HG02840 (cell line): ENCODE data around the gene LENEP.

ENCODE experiments used
- ATAC-seq: cut with Tn5 transposase; IDR thresholded peaks from one replicate; pipeline ENCODE4 v1.9.1; 2021; ENCODE audit warnings: mild to moderate bottlenecking, moderate library complexity, moderate number of reproducible peaks; ENCODE audit not compliant: unreplicated experiment, low FRiP score

The LENEP gene

DNA sequence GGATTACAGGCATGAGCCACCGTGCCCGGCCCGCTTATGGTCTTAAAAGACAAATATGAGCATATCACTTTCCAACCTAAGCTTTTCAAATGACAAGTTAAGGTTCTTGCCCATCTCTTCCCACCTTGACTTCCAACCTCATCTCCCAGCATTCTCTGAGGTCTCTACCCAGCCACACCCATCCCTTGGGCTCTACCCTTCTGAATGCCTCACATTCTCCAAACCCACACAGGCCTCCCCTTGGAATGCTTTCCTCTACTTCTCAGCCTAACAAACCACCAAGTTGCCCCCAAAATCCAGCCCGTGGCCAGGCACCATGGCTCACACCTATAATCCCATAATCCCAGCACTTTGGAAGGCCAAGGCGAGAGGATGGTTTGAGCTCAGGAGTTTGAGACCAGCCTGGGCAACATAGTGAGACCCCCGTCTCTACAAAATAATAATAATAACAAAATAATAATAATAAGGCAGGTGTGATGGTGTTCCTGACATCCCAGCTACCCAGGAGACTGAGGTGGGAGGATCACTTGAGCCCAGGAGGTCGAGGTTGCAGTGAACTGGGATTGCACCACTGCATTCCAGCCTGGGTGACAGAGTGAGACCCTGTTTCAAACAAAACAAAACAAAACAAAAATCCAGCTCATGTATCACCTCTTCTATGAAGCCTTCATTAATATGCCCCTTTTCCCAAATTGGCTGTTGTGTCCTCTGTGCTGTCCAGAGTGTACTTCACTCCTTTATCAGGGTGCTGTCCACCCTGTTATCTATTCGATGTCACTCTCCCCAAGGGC lies 28.9 kb downstream of the LENEP start:
- no peak for ATAC-seq

DNA sequence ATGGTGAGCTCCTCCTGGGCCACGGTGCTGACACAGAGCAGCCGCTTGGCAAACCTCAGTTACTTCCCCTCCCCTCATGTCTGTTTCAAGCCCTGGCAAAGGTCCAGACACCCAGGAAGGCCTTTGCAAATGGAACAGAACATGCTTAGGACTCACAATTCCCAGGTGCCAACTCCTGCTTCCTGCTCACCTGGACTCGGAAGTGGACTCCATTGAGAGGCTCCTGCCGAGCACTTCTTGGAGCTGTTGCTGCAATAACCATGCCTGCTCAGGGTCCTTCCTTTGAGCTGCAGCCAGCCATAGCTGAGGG lies 29.5 kb downstream of the LENEP start:
- no peak for ATAC-seq

DNA sequence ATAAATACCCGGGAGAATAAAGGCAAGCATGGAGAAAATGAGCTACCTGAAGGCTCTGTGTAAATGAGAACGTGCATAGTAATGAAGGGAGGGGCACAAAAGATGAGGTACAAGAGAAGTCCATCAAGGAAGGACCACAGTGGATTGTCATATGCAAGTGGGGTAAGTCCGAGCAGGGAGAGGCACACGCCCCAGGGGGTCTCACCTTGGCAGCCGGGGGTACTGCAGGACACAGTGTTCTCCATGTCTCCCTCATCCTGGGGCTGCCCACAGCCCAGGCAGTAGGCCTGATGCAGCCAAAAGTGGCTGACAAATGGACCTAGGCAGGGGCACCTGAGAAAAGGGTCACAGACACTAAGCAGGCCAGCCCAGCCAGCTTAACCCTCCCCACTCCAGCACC lies 30.2 kb downstream of the LENEP start:
- no peak for ATAC-seq

DNA sequence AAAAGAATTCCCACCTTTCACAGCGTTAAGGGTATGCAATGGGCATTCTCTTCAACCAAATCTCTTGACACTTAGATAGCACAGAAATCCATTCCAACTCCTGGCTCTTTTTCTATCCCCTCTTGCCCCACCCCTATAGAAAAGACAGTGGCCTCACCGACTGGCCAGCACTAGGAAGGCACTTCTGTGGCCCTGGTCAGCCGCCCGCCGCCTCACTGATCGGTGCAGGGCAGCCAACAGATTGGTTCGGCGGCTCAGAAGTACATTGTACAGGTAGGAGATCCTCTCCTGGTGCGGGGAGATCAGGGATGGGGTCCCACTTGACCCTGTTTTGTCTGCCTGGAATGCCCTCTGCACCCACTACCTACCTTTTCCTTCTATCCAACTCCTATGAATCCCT lies 30.9 kb downstream of the LENEP start:
- ATAC-seq, result no peak

DNA sequence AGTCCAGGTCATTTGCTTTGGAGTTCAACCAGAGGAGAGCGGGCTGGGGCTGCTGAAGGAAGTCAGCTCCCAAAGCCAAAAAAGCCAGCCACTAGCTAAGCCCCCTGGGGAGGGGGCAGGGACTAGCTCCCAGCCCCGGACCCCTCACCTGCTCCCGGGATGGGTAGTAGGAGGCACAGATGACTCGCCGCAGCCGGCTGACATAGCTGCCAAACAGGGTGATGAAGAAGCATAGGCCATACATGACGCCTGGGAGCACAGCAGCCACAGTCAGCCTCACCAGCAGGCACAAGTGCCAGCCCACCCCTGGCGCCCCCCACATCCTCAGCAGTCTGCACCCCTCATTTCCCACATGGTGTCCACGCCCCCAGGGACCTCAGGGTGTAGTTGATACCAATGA lies 32.8 kb downstream of the LENEP start:
- ATAC-seq, result no peak

DNA sequence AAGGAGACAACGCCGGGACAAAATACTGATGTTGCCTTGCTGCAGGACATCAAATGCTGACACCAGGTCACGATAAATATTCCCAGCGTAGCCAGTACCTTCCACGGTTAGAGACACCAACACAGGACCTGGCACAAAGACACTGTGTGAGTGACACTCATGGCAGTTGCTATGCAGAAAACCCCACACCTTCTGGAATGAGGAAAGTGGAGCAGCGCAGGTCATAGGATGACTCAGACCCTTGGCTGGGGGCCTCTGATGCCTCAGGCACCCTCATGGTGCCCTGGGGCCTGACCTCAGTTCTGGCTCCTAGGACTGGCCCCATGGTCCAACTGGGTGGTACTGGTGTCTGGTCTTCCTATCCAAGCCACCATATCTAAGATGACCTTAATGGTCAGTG lies 33.2 kb downstream of the LENEP start:
- no peak for ATAC-seq

DNA sequence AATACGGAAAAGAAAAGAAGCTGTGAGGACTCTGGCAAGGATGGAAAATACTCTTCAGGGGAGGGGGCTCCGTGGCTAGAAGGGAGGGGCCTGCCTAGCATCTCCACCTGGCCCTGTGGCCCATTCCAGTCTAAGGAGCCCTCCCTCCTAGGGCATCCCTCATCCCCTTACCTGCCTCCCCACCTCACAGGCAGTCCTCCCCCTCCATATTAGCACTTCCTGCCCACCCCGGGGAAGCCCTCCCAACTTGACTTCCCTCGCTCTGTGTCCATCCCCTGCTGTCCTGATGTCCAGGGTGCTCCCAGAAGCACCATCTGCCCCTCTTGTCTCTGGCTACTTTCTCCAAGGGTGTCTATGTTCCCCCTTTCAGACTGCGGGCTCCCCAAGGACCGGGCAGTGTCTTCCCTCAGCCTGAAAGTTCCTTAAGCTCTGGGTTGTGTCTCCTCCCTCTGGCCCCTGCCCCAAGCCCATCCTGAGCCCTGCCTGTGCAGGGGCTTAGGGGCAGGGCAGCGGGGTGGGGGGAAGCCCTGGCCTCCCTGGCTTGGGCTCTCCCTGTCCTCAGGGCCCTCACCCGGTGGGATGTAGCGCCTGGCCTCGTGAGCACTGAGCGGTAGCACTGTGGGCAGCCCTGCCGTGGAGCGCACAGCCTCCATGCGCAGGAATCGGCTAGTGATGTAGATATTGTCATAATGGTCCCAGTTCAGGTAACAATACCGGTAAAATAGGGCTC lies 36.3 kb downstream of the LENEP start:
- no peak for ATAC-seq

DNA sequence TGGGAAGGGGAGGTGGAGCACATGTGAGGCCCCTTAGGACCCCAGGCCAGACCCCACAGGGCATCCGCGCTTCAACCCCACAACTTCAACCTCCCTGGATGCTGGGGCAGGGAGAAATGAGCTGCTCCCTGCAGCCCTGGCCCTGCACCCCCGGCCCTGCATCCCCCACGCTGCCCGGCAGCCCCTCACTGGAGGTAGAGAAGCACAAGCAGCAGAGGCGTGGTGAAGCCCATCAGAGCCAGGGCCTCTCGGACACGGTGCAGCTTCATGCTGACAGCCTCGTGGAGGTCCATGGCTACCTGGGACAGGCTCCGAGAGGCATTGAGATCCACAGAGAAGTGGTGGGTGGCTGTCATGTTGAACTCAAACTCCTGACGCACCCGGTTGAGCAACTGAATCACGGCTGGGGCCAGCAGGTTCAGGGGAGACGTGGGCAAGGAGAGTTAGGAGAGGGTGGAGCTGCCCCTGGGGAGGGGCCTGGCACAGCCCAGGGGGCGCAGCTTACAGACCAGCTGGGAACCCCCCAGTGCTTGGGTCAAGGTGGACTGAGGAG lies 36.9 kb downstream of the LENEP start:
- ATAC-seq, result no peak

DNA sequence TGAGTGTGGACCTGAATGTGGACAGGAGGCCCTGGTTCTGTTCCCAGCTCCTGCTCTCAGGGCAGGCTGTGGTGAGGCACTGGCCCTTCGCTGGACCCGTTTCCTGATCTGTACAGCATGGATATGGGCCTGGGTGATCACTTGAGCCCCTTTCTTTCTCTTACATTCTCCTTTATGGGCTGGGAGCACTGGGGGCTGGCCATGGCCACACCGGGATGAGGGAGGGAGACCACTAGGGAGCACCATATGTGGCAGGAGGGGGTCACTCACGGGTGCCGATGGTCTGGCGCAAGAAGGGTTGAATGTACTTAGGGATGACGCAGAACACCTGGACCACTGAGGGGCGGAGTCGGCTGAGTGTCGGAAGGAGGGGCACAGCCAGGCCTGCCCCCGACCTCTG lies 37.5 kb downstream of the LENEP start:
- no peak for ATAC-seq

DNA sequence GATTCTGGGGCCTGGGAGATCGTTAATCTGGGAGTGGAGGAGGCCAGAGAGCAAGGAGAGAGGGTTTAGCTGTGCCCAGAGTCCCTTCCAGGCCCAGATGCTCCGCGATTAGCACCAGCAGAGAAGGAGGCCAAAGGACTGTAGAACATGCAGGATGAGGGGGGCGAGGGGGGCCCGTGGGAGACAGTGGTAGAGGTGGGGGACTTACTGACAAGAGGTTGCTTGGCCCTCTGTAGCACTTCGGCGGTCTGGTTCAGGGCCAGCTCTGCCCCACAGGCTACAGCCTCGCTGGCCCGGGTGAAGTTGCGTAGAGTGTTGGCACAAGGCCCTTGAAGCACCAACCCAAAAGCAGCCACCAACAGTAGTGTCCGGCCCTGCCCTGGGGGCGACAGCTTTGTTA lies 39.5 kb downstream of the LENEP start:
- no peak for ATAC-seq

DNA sequence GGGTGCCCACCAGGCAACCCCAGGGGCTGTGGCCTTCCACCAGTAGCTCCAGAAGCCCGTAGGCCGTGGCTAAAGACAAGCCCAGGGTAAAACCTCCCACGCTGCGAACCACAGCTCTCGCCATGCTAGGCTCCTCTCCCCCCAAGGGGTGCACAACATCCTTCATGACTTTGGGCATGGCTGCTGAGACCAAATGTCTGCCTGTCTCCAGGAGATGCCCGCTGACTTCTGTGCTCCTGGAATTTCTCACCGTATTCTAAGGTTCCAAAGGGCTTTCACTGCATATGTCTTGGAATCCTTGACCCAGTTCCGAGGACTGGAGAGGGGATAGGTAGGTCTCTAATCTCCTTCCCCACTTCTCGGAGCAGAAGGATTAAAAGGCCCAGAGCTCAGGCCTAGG lies 40.1 kb downstream of the LENEP start, which contains the start of the genes DCST1 and DCST2:
Gene DCST1, plus strand, starts transcription at position 301 of the 400 bp plus-strand sequence. CDS start 213 bp downstream, outside the sequence.
Gene DCST2, minus strand, starts transcription at position 258 of the 400 bp plus-strand sequence. Its CDS starts 80 bp downstream, at position 178.
- no peak for ATAC-seq

DNA sequence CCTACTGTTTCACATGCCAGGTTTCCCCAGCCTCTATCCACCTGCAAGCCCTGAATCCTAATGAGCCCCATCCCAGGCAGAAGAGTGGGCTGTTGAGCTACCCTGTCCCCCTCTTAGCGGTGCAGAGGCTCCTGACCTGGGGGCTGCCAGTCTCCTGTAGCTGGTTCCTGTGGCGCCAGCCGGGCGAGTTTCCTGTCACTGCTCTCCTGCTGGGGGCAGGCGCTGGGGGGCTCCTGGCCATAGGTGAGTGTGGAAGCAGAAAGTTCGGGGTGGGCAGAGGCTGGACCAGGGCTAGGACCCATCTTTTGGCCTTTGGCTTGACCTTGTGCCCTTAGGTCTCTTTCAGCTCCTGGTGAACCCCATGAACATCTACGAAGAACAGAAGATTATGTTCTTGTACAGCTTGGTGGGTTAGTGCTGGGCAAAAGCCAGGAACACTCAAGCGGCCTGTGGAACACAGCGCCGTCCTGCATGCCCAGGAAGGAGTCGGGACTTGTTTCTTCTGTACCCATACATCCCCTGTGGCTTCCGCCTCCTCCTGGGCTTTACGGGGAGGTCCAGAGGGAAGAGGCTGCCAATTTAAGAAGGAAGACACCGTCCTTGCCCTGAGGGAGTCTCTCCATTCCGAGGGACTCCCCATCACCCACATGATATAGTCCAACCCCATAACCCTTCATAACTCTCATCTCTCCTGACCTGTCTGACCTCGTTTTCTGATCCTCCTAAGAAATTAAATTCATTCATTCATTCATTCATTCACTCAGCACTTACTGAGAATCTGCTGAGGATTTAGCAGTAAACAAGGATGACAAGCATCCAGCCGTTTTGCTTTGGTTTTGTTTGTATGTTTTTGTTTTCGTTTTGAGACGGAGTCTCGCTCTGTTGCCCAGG lies 41.2 kb downstream of the LENEP start:
- ATAC-seq, result no peak

DNA sequence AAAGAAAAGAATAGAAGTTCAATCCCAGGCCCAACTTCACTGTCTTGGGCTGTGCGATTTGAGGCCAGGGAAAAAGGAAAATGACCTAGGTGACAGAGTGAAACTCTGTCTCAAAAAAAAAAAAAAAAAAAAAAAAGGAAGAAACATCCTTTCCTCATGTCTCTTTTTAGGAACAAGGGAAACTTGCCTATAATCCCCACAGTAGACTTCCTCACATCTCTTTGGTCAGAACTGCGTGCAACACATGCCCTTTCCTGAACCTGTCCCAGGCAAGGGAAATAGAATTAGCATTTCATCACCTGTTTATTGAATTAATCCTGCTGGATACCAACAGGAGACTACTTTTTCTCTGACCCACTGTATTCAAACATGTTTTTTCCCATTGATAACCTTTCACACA lies 42.5 kb downstream of the LENEP start:
- no peak for ATAC-seq

DNA sequence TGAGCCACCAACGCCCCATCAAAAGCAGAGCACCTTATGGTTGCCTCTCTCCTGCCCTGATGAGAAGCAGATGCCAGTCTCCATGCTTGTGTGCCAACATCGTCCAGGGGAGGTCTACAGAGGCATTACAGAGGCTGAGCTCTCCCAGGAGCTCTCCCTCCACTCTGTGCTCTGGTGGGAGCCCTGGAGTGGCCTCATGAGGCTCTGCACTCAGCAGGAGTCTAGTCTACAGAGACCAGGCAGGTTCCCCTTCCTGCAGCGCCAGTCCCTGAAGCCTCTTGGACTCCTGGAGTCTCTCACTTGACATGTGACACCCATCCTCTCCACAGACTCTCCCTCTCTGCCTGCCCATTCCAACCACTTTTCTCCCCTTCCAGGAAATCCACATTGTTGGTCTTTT lies 43.7 kb downstream of the LENEP start:
- no peak for ATAC-seq

DNA sequence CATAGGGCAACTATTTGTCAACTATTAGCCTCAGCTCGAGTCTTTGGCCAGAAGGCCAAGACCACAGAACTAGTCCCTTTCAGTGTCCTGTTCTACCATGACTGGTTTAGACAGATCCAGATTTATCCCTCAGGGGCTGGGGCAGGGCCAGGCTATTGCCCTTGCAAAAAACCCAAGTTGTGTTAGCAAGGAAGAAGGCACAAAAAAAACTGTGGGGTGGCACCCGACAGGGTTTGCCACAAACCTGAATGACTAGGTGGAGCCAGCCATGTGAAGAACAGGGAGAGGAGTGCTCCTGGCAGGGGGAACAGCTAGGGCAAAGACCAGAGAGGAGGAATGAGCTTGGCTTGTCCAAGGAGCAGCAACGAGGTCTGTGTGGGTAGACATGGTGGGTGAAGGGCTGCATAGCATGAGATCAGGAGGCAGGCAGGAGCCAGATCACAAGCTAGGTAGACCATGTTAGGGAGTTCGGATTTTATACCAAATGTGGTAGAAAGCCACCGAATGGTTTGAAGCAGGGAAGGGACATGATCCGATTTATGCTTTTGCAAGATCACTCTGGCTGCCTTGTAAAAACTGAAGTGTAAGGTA lies 44.6 kb downstream of the LENEP start:
- no peak for ATAC-seq

DNA sequence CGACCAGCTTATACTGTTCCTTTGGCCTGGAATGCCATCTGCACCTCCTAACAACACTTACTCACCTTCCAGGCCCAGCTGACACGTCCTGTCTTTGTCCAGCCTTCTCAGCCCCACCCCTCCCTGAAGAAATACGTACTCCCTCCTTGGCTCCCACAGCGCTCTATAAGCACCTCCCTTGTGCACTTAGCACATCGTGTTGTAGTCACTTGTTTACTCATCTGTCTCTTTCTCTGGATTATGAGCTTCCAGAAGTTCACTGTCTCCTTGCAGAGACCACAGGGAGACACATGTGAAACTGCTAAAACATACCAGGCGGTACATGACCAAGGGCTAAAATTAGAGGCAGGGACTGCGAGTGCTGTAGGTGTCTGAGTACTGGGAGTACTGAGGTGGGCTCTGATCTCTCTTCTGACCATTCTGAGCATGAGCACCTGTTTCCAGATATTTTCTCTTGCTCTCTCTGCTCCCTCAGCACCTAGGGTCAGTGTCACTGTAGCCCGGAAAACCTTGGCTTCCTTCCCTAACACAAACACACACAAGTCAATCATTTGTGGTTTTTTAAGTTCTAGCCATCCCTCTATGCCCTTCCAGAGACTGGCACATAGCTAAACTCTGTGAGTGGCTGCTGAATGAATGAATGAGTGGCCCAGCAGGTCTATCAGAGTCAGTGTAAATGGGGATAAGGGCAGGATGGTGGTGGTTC lies 45.4 kb downstream of the LENEP start:
- no peak for ATAC-seq

DNA sequence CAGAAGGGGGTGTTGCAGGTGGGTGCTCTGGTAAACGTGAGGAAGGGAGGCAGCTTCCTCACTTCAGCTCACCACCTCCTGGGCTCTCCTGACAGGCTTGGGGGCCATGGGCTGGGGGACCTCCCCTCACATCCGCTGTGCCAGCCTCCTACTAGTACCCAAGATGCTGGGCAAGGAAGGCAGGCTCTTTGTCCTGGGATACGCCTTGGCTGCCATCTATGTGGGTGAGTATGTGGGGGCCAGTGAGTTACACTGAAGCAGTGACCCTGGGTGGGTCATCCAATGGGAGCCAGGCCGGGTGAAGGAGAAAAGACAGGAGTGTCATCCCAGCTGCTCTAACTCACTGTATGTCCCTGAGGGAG lies 45.9 kb downstream of the LENEP start:
- no peak for ATAC-seq

DNA sequence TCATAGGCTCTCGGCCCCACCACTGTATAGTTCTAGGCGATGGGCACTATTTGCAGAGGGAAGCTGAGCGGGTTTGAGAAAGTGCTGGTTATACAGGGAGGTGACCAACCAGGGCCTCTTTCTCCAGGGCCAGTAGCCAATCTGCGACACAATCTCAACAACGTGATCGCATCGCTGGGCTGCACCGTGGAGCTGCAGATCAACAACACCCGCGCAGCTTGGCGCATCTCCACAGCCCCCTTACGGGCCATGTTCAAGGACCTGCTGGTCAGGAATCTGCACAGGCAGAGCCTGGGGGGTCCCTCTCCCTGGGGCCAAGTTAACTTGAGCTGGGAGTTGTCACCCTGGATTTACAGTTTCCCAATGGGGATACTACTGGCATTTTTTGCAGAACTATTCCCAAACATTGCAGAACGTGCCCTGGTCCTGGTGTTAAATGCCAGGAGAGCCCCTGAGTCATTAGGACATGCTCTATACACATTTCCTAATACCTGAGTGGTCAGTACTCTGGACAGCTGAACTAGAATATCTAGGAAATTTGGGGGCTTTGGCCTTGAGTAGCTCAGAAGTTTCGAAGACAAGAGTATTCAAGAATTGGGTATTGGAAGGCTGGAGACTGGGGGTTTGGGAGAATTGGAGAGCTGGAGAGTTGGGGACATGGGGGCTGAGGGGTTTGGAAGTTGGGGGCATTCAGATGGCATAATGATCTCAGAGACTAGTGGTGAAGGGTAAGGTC lies 47.1 kb downstream of the LENEP start:
- no peak for ATAC-seq

DNA sequence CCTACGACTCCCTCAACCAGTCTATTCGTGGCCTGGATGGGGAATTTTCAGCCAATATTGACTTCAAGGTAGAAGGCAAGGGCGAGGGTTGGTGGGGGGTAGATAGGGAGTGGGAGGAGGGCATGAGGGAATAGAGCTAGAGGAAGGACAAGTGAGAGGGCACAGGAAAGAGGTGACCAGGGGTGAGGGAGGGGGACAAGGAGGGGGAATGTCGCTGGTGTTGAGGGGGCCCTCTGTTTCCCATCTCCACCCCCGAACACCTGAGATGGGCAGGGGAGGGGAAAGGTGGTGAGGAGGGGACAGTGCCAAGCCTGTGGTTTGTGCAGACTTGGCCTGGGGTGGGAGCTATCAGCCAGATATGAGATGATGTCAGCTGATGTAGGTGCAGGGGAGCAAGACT lies 49.4 kb downstream of the LENEP start:
- no peak for ATAC-seq
